Erythroblast (primary cell): ENCODE results near the gene GALNT7.
A peak's percentile ranks its signal among the peaks of the same experiment; 100 is the strongest.

ENCODE experiments used
- DNase-seq, 2 experiments: peaks; one replicate each; lab custom pipeline; 2025; lab: John Stamatoyannopoulos, UW
- GATA1 ChIP-seq: IDR thresholded peaks from 2 replicates; pipeline ENCODE4 v1.6.1; 2011; ENCODE audit warnings: low read depth, mild to moderate bottlenecking, control low read depth, low read length, moderate library complexity
- POLR2A ChIP-seq: IDR thresholded peaks from 2 replicates; pipeline ENCODE4 v1.6.1; 2011; ENCODE audit warnings: mild to moderate bottlenecking, low read length

Gene GALNT7

GRCh38 chr4:173343832-173344397, 175.3 kb downstream of the GALNT7 start:
- TF ChIP-seq POLR2A (no peak), GATA1 (no peak)
- DNase-seq = no peak

GRCh38 chr4:173345648-173346047, 177.0 kb downstream of the GALNT7 start:
- TF ChIP-seq POLR2A (no peak), GATA1 (no peak)
- DNase-seq = no peak

GRCh38 chr4:173346074-173346473, 177.5 kb downstream of the GALNT7 start:
- no peak for TF ChIP-seq GATA1
- TF ChIP-seq POLR2A = no peak
- no peak for DNase-seq

- DNase-seq = no peak
- no peak for TF ChIP-seq POLR2A
- TF ChIP-seq GATA1 = no peak
Observed at GRCh38 chr4:173347467-173347866, 178.9 kb downstream of the GALNT7 start.

GRCh38 chr4:173357939-173358338, 189.3 kb downstream of the GALNT7 start:
- no peak for TF ChIP-seq GATA1
- no peak for TF ChIP-seq POLR2A
- no peak for DNase-seq

- peak in 1 of 2 experiments; percentile 10 for DNase-seq
- no peak for TF ChIP-seq GATA1
- no peak for TF ChIP-seq POLR2A
Observed at GRCh38 chr4:173360587-173361221, 192.1 kb downstream of the GALNT7 start.

- TF ChIP-seq POLR2A = no peak
- TF ChIP-seq GATA1 = no peak
- DNase-seq = no peak
Observed at GRCh38 chr4:173362666-173363065, 194.1 kb downstream of the GALNT7 start.

GRCh38 chr4:173365359-173365996, 196.9 kb downstream of the GALNT7 start:
- no peak for TF ChIP-seq POLR2A
- no peak for TF ChIP-seq GATA1
- no peak for DNase-seq

GRCh38 chr4:173367285-173367684, 198.7 kb downstream of the GALNT7 start:
- no peak for TF ChIP-seq GATA1
- no peak for TF ChIP-seq POLR2A
- no peak for DNase-seq

- peak; percentile 40 to 46 for DNase-seq
- no peak for TF ChIP-seq GATA1
Observed at GRCh38 chr4:173367946-173368345, 199.3 kb downstream of the GALNT7 start.

GRCh38 chr4:173370130-173370476, 201.5 kb downstream of the GALNT7 start:
- DNase-seq = peak; percentile 87 to 89
- TF ChIP-seq POLR2A (no peak), GATA1 (no peak)

GRCh38 chr4:173370477-173371291, 202.1 kb downstream of the GALNT7 start, which contains the start of gene SAP30:
Gene SAP30, plus strand, starts transcription at chr4:173370954. Its CDS starts 229 bp downstream, at chr4:173371183.
- DNase-seq = peak; percentile 98 to 99
- no peak for TF ChIP-seq GATA1
- TF ChIP-seq POLR2A = peak; percentile 93

- DNase-seq = peak; percentile 77 to 81
- TF ChIP-seq GATA1 (no peak), POLR2A (peak; percentile 48)
Observed at GRCh38 chr4:173371292-173372192, 202.9 kb downstream of the GALNT7 start.
